Activated CD4-positive, alpha-beta T cell treated with anti-CD3 and anti-CD28 coated beads, Interleukin-2, Interleukin-4, amounts not matched to agents 100 ng/mL and 50 ng/mL, durations not matched to agents 16 hours and 8 hours (primary cell): ENCODE results near the gene STX8.

Source experiments
- DNase-seq: peaks from one replicate; pipeline ENCODE4 v3.0.0-alpha.2; 2020; ENCODE audit warnings: low spot score

The STX8 gene

GRCh38 chr17:9208381-9209105, 367.1 kb downstream of the STX8 start:
- DNase-seq, result no peak

GRCh38 chr17:9206741-9207332, 368.8 kb downstream of the STX8 start:
- no peak for DNase-seq

DNA sequence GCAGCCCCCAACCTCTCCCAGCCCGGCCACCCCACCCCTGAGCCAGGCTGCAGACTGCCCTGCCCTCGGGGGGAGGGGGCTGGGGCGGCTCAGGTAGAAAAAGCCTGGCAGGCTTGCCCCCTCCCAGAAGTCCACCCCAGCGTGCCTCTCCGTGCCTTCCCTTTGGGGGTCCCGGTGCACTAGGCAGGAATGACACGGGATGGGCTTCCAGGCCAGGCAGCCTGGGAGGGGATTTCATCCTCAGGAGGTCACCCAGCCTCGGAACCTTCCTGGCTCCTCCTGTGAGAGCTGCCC, 369.3 kb downstream of the STX8 start:
- no peak for DNase-seq

DNA sequence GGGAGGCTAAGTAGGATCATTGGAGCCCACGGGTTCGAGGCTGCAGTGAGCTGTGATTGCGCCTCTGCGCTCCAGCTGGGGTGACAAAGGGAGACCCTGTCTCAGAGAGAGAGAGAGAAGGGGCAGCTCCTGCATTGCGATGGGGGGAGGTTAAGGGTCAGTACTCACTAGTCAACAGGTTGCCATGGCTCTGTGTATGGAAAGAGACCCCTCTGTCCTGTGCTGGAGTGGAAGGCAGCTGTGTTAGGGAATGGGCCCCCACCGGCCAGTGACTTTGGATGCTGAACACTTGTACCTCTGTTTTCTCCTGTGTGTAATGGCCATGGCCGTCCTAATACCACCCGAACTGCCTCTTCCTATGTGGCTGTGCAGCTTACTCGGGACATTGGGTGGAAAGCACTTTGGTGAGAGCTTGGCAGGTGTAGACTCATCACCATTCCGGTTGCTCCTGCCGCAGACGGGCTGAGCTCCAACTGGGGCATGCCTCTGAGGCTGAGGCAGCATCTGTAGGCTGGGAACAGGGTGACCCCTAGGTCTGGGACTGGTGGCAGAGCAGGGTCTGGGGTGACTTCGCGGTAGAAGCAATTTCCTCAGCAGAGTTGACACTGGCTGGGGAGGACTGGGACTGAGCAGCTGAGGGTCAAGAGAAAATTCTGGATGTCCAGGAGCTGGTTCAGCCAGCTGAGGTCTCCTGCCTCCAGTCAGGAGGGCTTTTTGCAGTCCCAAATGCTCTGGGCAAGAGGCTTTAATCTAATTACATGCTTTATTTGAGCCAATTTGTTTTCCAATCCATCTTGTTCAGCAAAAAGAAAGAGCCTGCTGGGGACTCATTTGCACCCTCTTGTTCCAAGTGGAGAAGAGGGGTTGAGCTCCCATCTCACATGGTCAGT, 369.9 kb downstream of the STX8 start:
- DNase-seq, result no peak

GRCh38 chr17:9204637-9205329, 370.8 kb downstream of the STX8 start:
- DNase-seq, result no peak

- DNase-seq, result no peak
Measured at GRCh38 chr17:9203771-9204425, 371.7 kb downstream of the STX8 start.

GRCh38 chr17:9202532-9202931, 373.1 kb downstream of the STX8 start:
- no peak for DNase-seq

- DNase-seq, result no peak
Measured at GRCh38 chr17:9200699-9201359, 374.8 kb downstream of the STX8 start.
